Activated naive CD4-positive, alpha-beta T cell treated with Interleukin-2 at 50 U/mL for 16 hours (primary cell): Measurements from ENCODE around the gene MYBL2.
A peak's percentile ranks its signal among the peaks of the same experiment; 100 is the strongest.
"Not testable (repeated sequence)": the region's sequence is repeated elsewhere in the genome, so short reads cannot be mapped to it uniquely, and the experiment has no call there.

Source experiments
- DNase-seq: peaks from one replicate; pipeline ENCODE4 v3.0.0-alpha.2; 2020

Gene MYBL2

DNA sequence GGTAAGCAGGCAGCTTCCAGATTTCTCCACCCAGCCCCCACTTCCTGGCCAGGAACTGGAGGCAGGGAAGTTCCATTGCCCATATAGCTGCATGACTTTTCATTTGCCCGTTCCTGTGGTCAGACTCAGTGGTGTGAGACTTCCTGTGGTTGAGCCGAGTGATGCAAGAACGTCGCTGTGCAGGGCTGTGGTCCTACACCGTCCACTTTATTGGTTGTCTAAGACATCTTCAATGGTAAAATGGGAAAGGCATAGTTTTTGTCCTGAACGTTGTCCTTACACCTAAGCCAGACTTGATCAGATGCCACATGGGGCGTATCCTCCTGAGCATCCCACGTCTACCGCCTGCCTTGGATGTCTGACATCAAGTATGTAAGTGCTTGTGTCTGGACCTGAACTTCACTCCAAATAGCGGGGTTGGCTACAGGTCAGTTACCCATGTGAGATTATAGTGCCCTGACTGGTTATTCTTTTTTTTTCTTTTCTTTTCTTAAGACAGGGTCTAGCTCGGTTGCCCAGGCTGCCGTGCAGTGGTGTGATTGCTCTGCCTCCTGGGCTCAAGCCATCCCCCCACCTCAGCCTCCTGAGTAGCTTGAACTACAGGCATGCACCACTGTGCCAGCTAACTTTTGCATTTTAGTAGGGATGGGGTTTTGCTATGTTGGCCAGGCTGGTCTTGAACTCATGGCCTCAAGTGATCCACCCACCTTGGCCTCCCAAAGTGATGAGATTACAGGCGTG lies 85.8 kb downstream of the MYBL2 start:
- DNase-seq: peak; percentile 13

DNA sequence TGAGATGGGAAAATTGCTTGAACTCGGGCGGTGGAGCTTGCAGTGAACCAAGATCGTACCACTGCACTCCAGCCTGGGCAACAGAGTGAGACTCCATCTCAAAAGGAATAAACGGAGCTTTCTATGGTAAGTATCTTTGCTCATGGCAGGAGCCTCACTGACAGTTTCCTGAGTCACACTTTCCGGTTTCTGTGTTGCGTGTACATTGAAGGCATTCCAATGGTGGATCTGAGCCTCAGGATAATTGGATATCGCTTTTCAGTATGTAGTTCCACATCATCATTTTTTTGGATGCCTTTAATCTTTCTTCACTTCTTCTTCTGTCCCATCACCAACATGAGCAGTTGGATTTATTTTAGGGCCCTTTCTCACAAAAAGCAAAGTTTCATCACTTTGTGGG lies 88.5 kb downstream of the MYBL2 start:
- DNase-seq: no peak

DNA sequence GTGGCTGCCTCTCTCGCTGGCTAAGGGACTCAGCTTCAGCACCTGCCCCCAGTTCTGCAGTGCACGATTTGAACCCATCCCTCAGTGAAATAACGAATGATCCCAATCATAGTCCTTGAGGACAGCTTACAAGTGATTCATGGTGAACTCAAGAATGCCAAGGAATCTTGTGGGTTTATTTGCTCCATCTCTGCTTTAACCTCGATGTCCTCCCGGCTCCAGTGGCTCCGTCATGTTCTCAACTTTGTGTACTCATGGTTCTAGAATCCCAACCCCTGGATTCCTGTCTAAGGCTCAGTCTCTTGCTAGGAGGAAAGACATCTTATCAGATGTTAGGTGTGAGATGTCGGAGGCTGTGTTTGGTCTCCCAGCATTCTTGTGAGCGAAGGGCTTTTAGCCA lies 88.9 kb downstream of the MYBL2 start:
- DNase-seq: no peak

DNA sequence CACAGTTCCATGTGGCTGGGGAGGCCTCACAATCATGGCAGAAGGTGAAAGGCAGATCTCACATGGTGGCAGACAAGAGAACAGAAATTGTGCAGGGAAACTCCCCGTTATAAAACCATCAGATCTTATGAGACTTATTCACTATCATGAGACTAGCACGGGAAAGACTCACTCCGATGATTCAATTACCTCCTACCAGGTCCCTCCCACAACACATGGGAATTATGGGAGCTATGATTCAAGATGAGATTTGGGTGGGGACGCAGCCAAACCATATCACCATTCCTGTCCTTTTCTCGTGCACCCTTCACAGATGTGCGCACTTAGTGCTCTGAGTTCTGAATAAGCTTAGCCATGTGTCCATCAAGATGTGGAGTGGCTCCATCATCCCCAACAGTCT lies 91.0 kb downstream of the MYBL2 start:
- not testable (repeated sequence) for DNase-seq

DNA sequence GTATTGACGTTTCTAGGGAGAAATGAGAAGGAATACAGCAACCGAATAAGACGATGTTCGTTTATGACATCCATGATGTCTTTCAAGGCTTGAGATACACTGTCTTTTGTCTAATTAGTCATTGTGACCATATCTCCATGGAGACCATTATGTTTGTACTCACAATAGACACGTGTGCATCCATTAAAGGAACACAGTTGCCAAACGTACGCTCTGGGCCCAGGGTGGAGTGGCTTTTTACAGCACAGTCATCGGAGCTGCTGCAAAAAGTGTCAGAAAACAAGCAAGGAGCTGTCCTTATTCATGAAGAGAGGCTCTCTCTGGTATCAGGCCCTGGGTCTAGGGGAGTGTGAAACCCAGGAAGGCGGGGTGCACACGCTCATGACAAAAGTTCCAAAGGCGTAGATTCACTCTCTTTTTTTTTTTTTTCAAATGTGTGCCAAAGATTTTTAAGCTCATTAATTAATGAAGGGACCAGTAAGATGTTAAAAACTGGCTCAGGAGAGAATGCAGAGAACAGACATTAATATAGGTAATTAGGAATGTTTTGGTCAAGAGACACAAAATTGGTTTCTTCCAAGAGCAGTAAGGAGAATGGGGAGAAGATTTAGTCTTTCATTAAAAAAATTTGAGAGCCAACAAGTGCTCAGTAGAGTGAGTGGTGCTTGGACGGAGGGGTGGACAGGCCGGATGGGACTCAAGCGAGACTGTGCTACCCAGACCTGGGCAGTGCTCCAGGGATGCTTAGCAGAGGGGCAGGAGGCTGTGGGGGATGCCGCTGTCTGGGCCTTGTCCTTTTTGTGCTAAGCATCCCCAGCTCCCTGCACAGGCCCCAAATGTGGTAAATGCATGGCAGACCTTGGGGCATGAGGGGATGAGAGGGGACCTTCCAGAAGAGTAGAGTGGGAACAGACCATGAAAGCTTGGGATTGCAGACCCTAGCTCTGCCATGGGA lies 94.7 kb downstream of the MYBL2 start:
- DNase-seq: no peak

DNA sequence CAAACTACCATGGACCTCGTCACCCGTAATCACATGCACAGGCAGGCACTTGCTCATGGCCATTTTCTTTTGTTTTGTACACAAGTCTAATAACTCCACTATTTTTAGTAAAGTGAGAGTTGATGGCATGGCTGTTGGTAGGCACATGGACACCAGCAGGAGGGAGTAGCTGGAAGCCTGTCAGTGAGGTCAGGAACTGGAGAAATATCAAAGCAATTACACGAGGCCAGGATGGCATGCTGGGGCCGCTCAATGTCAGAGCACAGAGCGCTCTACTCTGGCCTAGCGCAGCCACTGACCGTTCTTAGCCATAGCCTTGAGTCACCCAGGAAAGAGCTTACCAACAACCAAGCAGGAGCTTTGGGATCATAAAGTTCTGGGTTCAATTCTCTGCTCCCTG lies 96.0 kb downstream of the MYBL2 start:
- DNase-seq: no peak

DNA sequence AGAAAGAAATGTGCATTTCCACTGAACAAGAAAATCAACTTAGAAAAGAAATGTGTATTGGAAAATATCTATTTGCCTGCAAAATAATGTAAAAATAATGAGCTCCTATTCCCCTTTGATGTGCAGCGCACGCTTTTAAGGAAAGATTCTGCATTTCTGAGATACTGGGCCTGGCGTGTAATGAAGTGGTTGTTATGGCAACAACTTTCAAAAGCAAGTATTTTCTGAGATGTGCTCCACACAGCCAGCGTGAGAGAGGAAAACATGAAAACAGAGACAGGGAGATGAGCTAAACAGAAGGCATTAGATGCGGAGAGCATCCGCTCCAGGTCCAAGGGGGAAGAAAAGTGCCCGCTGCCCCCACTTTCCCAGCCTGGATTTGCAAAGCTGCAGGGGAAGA lies 99.0 kb downstream of the MYBL2 start:
- DNase-seq: no peak
